ENCODE results near the gene MYO9B.

The MYO9B gene

GRCh38 chr19:17148130-17148529 lies 72.6 kb downstream of the MYO9B start:
- no peak for DNase-seq (ENCODE audit: low read depth)
- no peak for TF ChIP-seq CTCF (IDR thresholded peaks at IDR 0.05; ENCODE audit: insufficient read depth, low read depth, low read length, missing control alignments)
- H3K4me3 ChIP-seq (ENCODE audit: low read depth, low read length) = no peak overlapping the region

GRCh38 chr19:17149393-17150135 lies 74.0 kb downstream of the MYO9B start:
- DNase-seq (ENCODE audit: low read depth) = no peak
- no peak for TF ChIP-seq CTCF (IDR thresholded peaks at IDR 0.05; ENCODE audit: insufficient read depth, low read depth, low read length, missing control alignments)
- H3K4me3 ChIP-seq (ENCODE audit: low read depth, low read length) = no peak overlapping the region

- TF ChIP-seq CTCF (IDR thresholded peaks at IDR 0.05; ENCODE audit: insufficient read depth, low read depth, low read length, missing control alignments) = no peak
- DNase-seq (ENCODE audit: low read depth) = no peak
- H3K4me3 ChIP-seq (ENCODE audit: low read depth, low read length) = no peak overlapping the region
These were observed 78.4 kb downstream of the MYO9B start for GRCh38 chr19:17153996-17154395.

- no peak for DNase-seq (ENCODE audit: low read depth)
- H3K4me3 ChIP-seq (ENCODE audit: low read depth, low read length) = no peak overlapping the region
- no peak for TF ChIP-seq CTCF (IDR thresholded peaks at IDR 0.05; ENCODE audit: insufficient read depth, low read depth, low read length, missing control alignments)
These were observed 79.7 kb downstream of the MYO9B start for GRCh38 chr19:17155251-17155650.

GRCh38 chr19:17156296-17156946 lies 80.8 kb downstream of the MYO9B start:
- no peak for DNase-seq (ENCODE audit: low read depth)
- TF ChIP-seq CTCF (IDR thresholded peaks at IDR 0.05; ENCODE audit: insufficient read depth, low read depth, low read length, missing control alignments) = no peak
- no peak overlapping the region for H3K4me3 ChIP-seq (ENCODE audit: low read depth, low read length)

GRCh38 chr19:17156947-17157302 lies 81.3 kb downstream of the MYO9B start:
- H3K4me3 ChIP-seq (ENCODE audit: low read depth, low read length) = no peak overlapping the region
- no peak for DNase-seq (ENCODE audit: low read depth)
- no peak for TF ChIP-seq CTCF (IDR thresholded peaks at IDR 0.05; ENCODE audit: insufficient read depth, low read depth, low read length, missing control alignments)

All from GM12865 (cell line).